H1 (cell line): ENCODE results near the gene ZNF536. TPM values are rescaled to one million over a fixed set of nuclear protein-coding genes. Genes with fewer than 3 reads are reported as not detected.

Experiments used
- CTCF ChIA-PET: fragments of 300-600 bp; sonication (Branson Sonifier 250); formaldehyde crosslinking; loops from one replicate; lab custom pipeline; 2021; ENCODE audit not compliant: partially characterized antibody; lab: Charles Lee
- POLR2A ChIA-PET: fragments of 300-600 bp; sonication (Branson Sonifier 250); formaldehyde crosslinking; loops from one replicate; lab custom pipeline; 2021; ENCODE audit warnings: inconsistent platforms; ENCODE audit not compliant: partially characterized antibody; lab: Charles Lee
- DNase-seq, 2 experiments: peaks; one replicate each; pipeline versions ENCODE4 v3.0.0 to v3.0.0-alpha.2; 2010 to 2022; ENCODE audit warnings: low spot score in 2 of 2, low read depth in 1 of 2, mixed read lengths in 1 of 2
- FAIRE-seq: peaks from 2 replicates; lab custom pipeline; 2011; peaks lifted over from hg19 to GRCh38; lab: Jason Lieb, UNC
- H2AFZ ChIP-seq: 2 replicates; pipeline ENCODE4 v1.8.1; 2012; ENCODE audit warnings: low read length, inconsistent platforms
- H2AK5ac ChIP-seq: 2 replicates; pipeline ENCODE4 v1.6.1; 2013; ENCODE audit warnings: low read depth, low read length
- H2BK120ac ChIP-seq: replicated peaks from 2 replicates; pipeline ENCODE3; 2013; ENCODE audit warnings: low read depth, low read length, inconsistent platforms
- H2BK12ac ChIP-seq: 2 replicates; pipeline ENCODE4 v1.6.1; 2013; ENCODE audit warnings: low read depth, low read length
- H2BK15ac ChIP-seq: 2 replicates; pipeline ENCODE4 v1.6.1; 2013; ENCODE audit warnings: low read length
- H2BK20ac ChIP-seq: 2 replicates; pipeline ENCODE4 v1.6.1; 2013; ENCODE audit warnings: low read length
- H2BK5ac ChIP-seq: 2 replicates; pipeline ENCODE4 v1.6.1; 2013; ENCODE audit warnings: low read depth, low read length
- H3K14ac ChIP-seq: 2 replicates; pipeline ENCODE4 v1.6.1; 2013; ENCODE audit warnings: inconsistent platforms; ENCODE audit not compliant: insufficient read length
- H3K18ac ChIP-seq: 2 replicates; pipeline ENCODE4 v1.6.1; 2013; ENCODE audit warnings: low read length; ENCODE audit errors: extremely low read depth
- H3K23ac ChIP-seq: 2 replicates; pipeline ENCODE4 v1.6.1; 2013; ENCODE audit warnings: inconsistent platforms; ENCODE audit not compliant: insufficient read length
- H3K23me2 ChIP-seq: 2 replicates; pipeline ENCODE4 v1.6.1; 2013; ENCODE audit warnings: low read depth, low read length
- H3K27ac ChIP-seq: 2 replicates; pipeline ENCODE4 v1.6.1; 2011; ENCODE audit warnings: low read depth, low read length, inconsistent platforms
- H3K27me3 ChIP-seq, 4 experiments: replicated peaks in 1 of 4; 1 replicate in 1 of 4; 2 replicates in 3 of 4; pipeline versions ENCODE4 v1.6.1 to v1.8.1; 2011 to 2013; ENCODE audit warnings: low read length in 3 of 4, mild to moderate bottlenecking in 3 of 4, inconsistent platforms in 2 of 4, mixed read lengths in 2 of 4, moderate library complexity in 1 of 4; ENCODE audit not compliant: control insufficient read depth in 3 of 4, insufficient read depth in 3 of 4; ENCODE audit errors: extremely low read depth in 1 of 4
- H3K36me3 ChIP-seq, 4 experiments: 2 replicates each; pipeline versions ENCODE4 v1.6.1 to v1.8.1; 2011 to 2013; ENCODE audit warnings: mild to moderate bottlenecking in 4 of 4, low read length in 3 of 4, moderate library complexity in 2 of 4, control low read depth in 1 of 4, inconsistent platforms in 1 of 4; ENCODE audit not compliant: insufficient read depth in 4 of 4, control insufficient read depth in 2 of 4
- H3K4ac ChIP-seq: replicated peaks from 2 replicates; pipeline ENCODE3; 2013; ENCODE audit warnings: low read length, low read depth, mixed read lengths, inconsistent platforms; ENCODE audit not compliant: insufficient read length
- H3K4me1 ChIP-seq, 4 experiments: replicated peaks in 1 of 4; 1 replicate in 1 of 4; 2 replicates in 3 of 4; pipeline versions ENCODE4 v1.6.1 to v1.8.1; 2011 to 2013; ENCODE audit warnings: low read length in 3 of 4, inconsistent platforms in 2 of 4, mixed read lengths in 1 of 4; ENCODE audit not compliant: insufficient read depth in 4 of 4, control insufficient read depth in 3 of 4
- H3K4me2 ChIP-seq, 2 experiments: 2 replicates each; pipeline versions ENCODE4 v1.6.1 to v1.8.1; 2011 to 2013; ENCODE audit warnings: low read depth in 2 of 2, low read length in 2 of 2, control low read depth in 1 of 2, inconsistent platforms in 1 of 2, mild to moderate bottlenecking in 1 of 2; ENCODE audit not compliant: insufficient read depth in 1 of 2
- H3K4me3 ChIP-seq, 4 experiments: fragments of 200-600, 300-600 bp in 1 of 4; sonication (generic), shearing (Covaris generic), sonication (Bioruptor Twin) in 1 of 4; 2 replicates each; pipeline versions ENCODE4 v1.5.1 to v1.8.1; 2011 to 2016; ENCODE audit warnings: low read length in 4 of 4, low read depth in 3 of 4, control low read depth in 2 of 4, inconsistent platforms in 2 of 4, mild to moderate bottlenecking in 2 of 4, mixed read lengths in 1 of 4, moderate library complexity in 1 of 4; ENCODE audit not compliant: insufficient read depth in 2 of 4; ENCODE audit errors: extremely low read depth in 1 of 4
- H3K56ac ChIP-seq: replicated peaks from 2 replicates; pipeline ENCODE3; 2013; ENCODE audit warnings: low read depth, mild to moderate bottlenecking, mixed read lengths, low read length, inconsistent platforms; ENCODE audit not compliant: insufficient read length
- H3K79me1 ChIP-seq: 2 replicates; pipeline ENCODE4 v1.6.1; 2013; ENCODE audit warnings: low read depth, low read length, control low read depth
- H3K79me2 ChIP-seq, 2 experiments: 2 replicates each; pipeline versions ENCODE4 v1.6.1 to v1.8.1; 2012 to 2013; ENCODE audit warnings: low read length in 2 of 2, mild to moderate bottlenecking in 2 of 2, inconsistent platforms in 1 of 2; ENCODE audit not compliant: insufficient read depth in 2 of 2, control insufficient read depth in 1 of 2
- H3K9ac ChIP-seq, 4 experiments: replicated peaks in 1 of 4; 1 replicate in 1 of 4; 2 replicates in 3 of 4; pipeline versions ENCODE4 v1.6.1 to v1.8.1; 2011 to 2013; ENCODE audit warnings: low read depth in 3 of 4, low read length in 3 of 4, control low read depth in 2 of 4, mild to moderate bottlenecking in 2 of 4, moderate library complexity in 2 of 4, inconsistent platforms in 1 of 4; ENCODE audit errors: extremely low read depth in 1 of 4
- H3K9me3 ChIP-seq, 2 experiments: 2 replicates each; pipeline versions ENCODE4 v1.6.1 to v1.8.1; 2012 to 2013; ENCODE audit warnings: mild to moderate bottlenecking in 2 of 2, moderate library complexity in 2 of 2, control low read depth in 1 of 2, inconsistent platforms in 1 of 2, low read depth in 1 of 2, low read length in 1 of 2, mixed read lengths in 1 of 2; ENCODE audit not compliant: insufficient read depth in 2 of 2
- H4K20me1 ChIP-seq, 2 experiments: replicated peaks in 1 of 2; 2 replicates each; pipeline versions ENCODE3 to v1.8.1; 2011 to 2013; ENCODE audit warnings: inconsistent platforms in 2 of 2, low read length in 2 of 2, mild to moderate bottlenecking in 1 of 2; ENCODE audit not compliant: insufficient read depth in 2 of 2, control insufficient read depth in 1 of 2
- H4K5ac ChIP-seq: 2 replicates; pipeline ENCODE4 v1.6.1; 2013; ENCODE audit warnings: low read length, low read depth, mixed read lengths, inconsistent platforms; ENCODE audit not compliant: insufficient read length
- H4K8ac ChIP-seq: 2 replicates; pipeline ENCODE4 v1.8.0; 2013; ENCODE audit warnings: mild to moderate bottlenecking, moderate library complexity, low read length, inconsistent platforms; ENCODE audit not compliant: insufficient read depth; ENCODE audit errors: extremely low read depth
- H4K91ac ChIP-seq: replicated peaks from 2 replicates; pipeline ENCODE3; 2013; ENCODE audit warnings: low read length, mixed read lengths, inconsistent platforms; ENCODE audit not compliant: insufficient read length
- BACH1 ChIP-seq: IDR thresholded peaks from 2 replicates; pipeline ENCODE4 v1.6.1; 2012; ENCODE audit warnings: low read length, improper control_type of control experiment
- JUN ChIP-seq: IDR thresholded peaks from 2 replicates; pipeline ENCODE4 v1.6.1; 2011; ENCODE audit warnings: low read depth, mild to moderate bottlenecking, improper control_type of control experiment, low read length
- SP1 ChIP-seq: IDR thresholded peaks from 2 replicates; pipeline ENCODE4 v1.6.1; 2011; ENCODE audit warnings: low read depth, low read length
- TBP ChIP-seq: IDR thresholded peaks from 2 replicates; pipeline ENCODE4 v1.6.1; 2011; ENCODE audit warnings: low read depth, low read length, improper control_type of control experiment
- WGBS, 2 experiments: shearing (Covaris generic) in 1 of 2; methylation state at CpG; one replicate each; pipeline versions ENCODE4 v1.1.6 to v1.1.7; 2013 to 2015; ENCODE audit warnings: low lambda C conversion rate in 2 of 2, mixed read lengths in 2 of 2, inconsistent platforms in 1 of 2, low coverage in 1 of 2, missing lambda C conversion rate in 1 of 2; ENCODE audit not compliant: insufficient replicate concordance in 2 of 2, insufficient coverage in 1 of 2, insufficient read length in 1 of 2; ENCODE audit errors: extremely low coverage in 1 of 2, missing lambda C conversion rate in 1 of 2; 5-methylcytosine and 5-hydroxymethylcytosine counted together
- polyA plus RNA-seq, 7 experiments: library from polyadenylated mRNA; depleted of rRNA in 3 of 7; stranded (reverse) in 5 of 7; unstranded in 2 of 7; fragments of >200 nt in 5 of 7; fragments of 200-250 nt in 2 of 7; gene quantifications; 1 replicate in 5 of 7; 2 replicates in 1 of 7; 4 replicates in 1 of 7; pipeline versions ENCODE4 v1.2.1 to v1.2.3, GENCODE V29; 2011 to 2013; ENCODE audit warnings: missing spikeins in 2 of 7, mixed read lengths in 2 of 7
- total RNA-seq: library from RNA; stranded (reverse); fragmentation: NEBNext Ultra II Directional; extraction: Animal tissue kit (Norgen Biotek cat#: 25700); gene quantifications from 2 replicates; pipeline ENCODE4 v1.2.1, GENCODE V29; 2021
- TF ChIP-seq, protein P1 (sequence below): IDR thresholded peaks from 2 replicates; pipeline ENCODE4 v1.6.1; 2011; ENCODE audit warnings: low read depth, mild to moderate bottlenecking, low read length; ENCODE audit not compliant: insufficient read depth

Gene ZNF536
- total and polyA plus RNA-seq, 2 of the 8 experiments (the other 6 are each of a cell fraction or from before 2014, with no cell fraction given) = 0.09 to 0.11 TPM

GRCh38 chr19:30363073-30363472 is 9.1 kb upstream of the ZNF536 start:
- Histone ChIP-seq H3K23me2 (no peaks in the 10 kb centered on the region), H2BK12ac (no peak overlapping the region), H2AK5ac (no peak overlapping the region), H3K4me3 (no peak overlapping the region), H3K18ac (no peak overlapping the region), H4K5ac (no peak overlapping the region), H3K9me3 (no peaks in the 10 kb centered on the region), H2BK5ac (no peak overlapping the region), H2BK120ac (no peak overlapping the region), H3K4ac (no peak overlapping the region), H3K56ac (no peak overlapping the region), H4K8ac (no peak overlapping the region), H2BK15ac (no peak overlapping the region), H3K9ac (no peak overlapping the region), H2AFZ (no peak overlapping the region), H3K79me2 (no peaks in the 10 kb centered on the region), H3K23ac (no peak overlapping the region), H3K4me1 (peaks cover 3 to 7% (median 6%) of the 10 kb centered on the region in 4 experiments; a peak in 4 of 7 replicates), H2BK20ac (no peak overlapping the region), H3K27ac (no peak overlapping the region), H3K36me3 (no peaks in the 10 kb centered on the region), H3K4me2 (no peak overlapping the region), H4K20me1 (no peaks in the 10 kb centered on the region), H4K91ac (no peak overlapping the region), H3K27me3 (peaks cover 0 to 3% (median 0%) of the 10 kb centered on the region in 4 experiments; a peak in 1 of 7 replicates), H3K14ac (no peak overlapping the region), H3K79me1 (no peaks in the 10 kb centered on the region)
- 91% methylated on average over 10 of the region's 11 CpGs; no CpG with 5 or more reads in 1 of the 2 experiments for WGBS, 2 experiments
- no peak for DNase-seq
- POLR2A ChIA-PET = no interaction called here
- no peak for FAIRE-seq
- CTCF ChIA-PET = interaction anchor here (0.7 to 1.3 kb wide), 2 partner anchors 14 to 136 kb away, joined by 3 read pairs; no protein-coding TSS in a partner anchor
- TF ChIP-seq BACH1 = no peak
- no peak for TF ChIP-seq SP1
- TF ChIP-seq JUN = no peak
- TF ChIP-seq TBP = no peak
- TF ChIP-seq, protein P1, sequence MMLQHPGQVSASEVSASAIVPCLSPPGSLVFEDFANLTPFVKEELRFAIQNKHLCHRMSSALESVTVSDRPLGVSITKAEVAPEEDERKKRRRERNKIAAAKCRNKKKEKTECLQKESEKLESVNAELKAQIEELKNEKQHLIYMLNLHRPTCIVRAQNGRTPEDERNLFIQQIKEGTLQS = no peak
